Measurements from ENCODE around the gene DHH.
A peak's percentile ranks its signal among the peaks of the same experiment; 100 is the strongest.
"Not testable (repeated sequence)": the region's sequence is repeated elsewhere in the genome, so short reads cannot be mapped to it uniquely, and the experiment has no call there.

The DHH gene

GRCh38 chr12:49094160-49094974 lies at the start of gene DHH:
DHH (minus strand) TSS chr12:49094801; CDS start chr12:49094512, 289 bp downstream.
- DNase-seq = no peak

- no peak for DNase-seq
These were observed 49.8 kb upstream of the DHH start for GRCh38 chr12:49144384-49144783.

DNA sequence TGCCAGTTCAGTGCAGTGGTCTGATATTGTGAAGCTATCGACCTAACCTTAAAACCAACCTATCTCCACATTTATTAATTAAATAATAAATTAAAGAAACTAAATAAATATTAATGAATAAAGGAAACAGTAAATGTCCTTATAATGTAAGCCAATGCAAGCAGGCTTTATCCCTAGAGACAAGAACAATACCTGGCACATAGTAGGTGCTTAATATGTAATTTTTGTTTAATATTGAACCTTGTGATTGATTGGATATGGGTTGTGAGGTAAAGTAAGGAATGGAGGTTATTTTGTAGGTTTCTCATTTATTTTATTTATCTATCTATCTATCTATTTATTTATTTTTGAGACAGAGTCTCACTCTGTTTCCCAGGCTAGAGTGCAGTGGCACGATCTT lies 44.4 kb upstream of the DHH start:
- no peak for DNase-seq

GRCh38 chr12:49138587-49138986 lies 44.0 kb upstream of the DHH start:
- no peak for DNase-seq

- no peak for DNase-seq
These were observed 42.9 kb upstream of the DHH start for GRCh38 chr12:49137476-49137875.

- DNase-seq = not testable (repeated sequence)
These were observed 42.4 kb upstream of the DHH start for GRCh38 chr12:49136997-49137396.

DNA sequence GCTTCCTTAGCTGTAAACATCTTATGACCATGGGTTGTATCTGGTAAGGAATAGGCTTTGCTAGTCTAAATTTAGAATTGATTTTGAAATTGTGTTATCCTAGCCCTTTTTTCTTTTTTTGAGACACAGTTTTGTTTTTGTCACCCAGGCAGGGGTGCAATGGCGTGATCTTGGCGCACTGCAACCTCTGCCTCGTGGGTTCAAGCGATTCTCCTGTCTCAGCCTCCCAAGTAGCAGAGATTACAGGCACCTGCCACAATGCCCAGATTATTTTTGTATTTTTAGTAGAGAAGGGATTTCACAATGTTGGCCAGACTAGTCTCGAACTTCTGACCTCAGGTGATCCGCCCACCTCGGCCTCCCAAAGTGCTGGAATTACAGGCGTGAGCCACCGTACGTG lies 39.0 kb upstream of the DHH start:
- DNase-seq = no peak

DNA sequence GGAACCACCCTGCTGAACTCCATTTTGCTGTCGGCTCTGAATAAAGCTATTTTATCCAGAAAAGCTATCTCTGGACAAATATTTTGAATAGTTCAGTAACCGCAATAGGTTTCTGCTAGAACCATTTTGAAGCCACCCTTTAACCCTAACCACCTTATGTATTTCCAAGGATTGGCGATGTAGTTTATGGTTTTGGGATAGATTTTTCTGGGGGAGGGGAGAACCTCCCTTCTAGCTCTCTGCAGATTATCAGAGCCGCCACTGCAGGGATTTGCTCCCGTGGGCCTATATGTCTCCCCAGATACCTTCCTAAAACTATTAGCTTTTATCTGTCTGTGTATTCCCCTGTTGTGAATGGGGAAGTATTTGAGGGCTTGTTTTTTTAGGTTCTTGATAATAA lies 38.4 kb upstream of the DHH start:
- DNase-seq = no peak

GRCh38 chr12:49131894-49132461 lies 37.4 kb upstream of the DHH start:
- no peak for DNase-seq

DNA sequence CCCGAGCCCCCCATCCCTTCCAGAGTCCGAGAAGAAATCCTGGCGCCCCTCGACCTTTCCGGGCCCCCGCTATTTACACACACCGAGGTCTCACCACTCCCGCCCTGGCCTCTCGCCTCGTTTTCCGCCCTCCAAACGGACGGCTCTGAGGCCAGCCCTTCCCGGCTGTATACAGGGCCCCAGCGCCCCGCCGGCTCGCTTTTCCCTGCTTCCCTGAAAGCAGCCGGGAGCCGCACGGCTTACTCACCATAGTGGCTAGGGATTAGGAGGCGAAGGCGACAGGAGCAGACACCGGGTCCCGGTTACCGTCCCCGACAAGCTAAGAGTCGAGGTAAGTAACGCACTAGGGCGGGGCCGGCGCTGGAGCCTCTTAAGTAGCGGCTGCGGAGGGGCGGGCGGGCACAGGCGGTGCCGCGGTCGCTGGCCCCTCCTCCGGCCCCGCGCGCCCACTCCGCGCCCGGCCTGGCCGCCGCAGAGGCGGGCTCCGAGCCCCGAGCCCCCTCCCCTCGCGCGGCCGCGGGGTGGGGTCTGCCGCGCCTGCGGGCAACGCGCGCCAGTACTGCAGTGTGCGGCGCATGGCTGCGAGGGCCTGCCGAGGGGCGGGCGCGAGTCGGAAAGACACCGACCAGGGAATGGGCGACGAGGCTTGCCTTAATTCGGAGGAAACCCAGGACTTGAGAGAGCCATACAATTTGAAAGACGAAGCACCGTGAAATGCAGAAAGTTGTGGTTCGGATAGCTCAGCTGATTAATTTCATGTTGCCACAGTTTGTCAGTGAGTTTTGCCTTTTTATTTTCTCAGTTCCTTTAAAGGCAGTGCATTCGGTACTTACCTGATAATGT lies 36.7 kb upstream of the DHH start, which contains the start of gene TUBA1B:
TUBA1B (minus strand) TSS at position 345 of the 843 bp plus-strand sequence; CDS start at position 250, 95 bp downstream.
- peak; percentile 70 for DNase-seq

GRCh38 chr12:49130151-49131050 lies 35.8 kb upstream of the DHH start:
- DNase-seq = peak; percentile 88

- DNase-seq = no peak
These were observed 34.9 kb upstream of the DHH start for GRCh38 chr12:49129332-49130150.

GRCh38 chr12:49127971-49128370 lies 33.4 kb upstream of the DHH start:
- not testable (repeated sequence) for DNase-seq

- DNase-seq = no peak
These were observed 32.5 kb upstream of the DHH start for GRCh38 chr12:49126852-49127763.

DNA sequence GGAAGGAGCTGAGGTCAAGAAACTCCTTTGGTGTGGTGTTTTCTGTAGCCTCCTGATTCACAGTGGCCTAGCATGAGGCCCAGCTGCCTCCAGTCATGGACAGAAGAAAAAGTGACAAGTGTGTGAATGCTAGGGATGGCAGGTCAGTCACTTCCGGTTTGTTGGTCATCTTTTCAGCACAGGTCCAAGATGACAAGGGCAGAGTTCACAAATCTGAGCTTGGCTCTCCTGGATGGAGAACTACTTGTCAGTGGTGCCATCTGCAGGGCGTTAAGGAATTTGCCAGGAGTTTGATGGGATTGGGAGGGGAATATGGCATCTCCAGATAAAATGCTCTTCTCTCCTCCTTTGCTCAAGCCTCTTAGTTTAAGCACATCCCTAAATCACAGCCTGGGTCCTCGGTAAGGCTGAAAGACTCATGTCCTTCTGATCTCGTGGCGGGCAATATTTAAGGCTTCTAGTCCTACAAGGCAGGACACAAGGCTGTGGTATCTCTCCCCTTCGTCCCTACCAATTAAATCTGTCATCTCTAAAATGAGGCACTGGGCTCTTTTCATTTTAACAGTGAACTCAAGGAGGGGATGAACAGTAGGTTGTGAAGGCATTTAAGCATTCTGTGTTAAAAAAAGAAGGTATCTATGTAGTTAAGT lies 26.6 kb upstream of the DHH start:
- peak; percentile 19 for DNase-seq

DNA sequence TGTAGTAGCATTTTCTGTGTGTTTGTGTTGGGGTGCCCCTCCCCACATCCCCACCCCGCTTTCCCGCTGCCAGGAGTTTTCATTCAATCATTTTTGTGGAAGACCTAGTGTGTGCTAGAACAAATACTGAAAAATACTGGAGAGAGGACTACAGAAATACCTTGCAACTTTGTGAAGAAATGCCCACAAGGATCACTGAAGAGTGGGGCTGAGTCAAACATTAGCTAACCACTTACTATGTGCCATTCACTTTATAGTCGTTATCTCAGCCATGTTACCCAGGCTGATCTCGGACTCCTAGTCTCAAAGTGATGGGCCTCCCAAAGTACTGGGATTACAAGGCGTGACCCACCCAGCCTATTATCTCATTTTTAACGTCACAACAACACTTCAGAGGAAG lies 16.6 kb upstream of the DHH start:
- DNase-seq = no peak

- peak; percentile 99 for DNase-seq
These were observed 16.0 kb upstream of the DHH start, which contains the start of gene LMBR1L for GRCh38 chr12:49110464-49111155. LMBR1L (minus strand) TSS chr12:49110847; CDS start chr12:49110555, 292 bp downstream.

GRCh38 chr12:49109641-49110463 lies 15.3 kb upstream of the DHH start:
- no peak for DNase-seq

Data from amniotic stem cell (primary cell).